ENCODE measurements around the gene ADAMTSL5.
"Not testable (repeated sequence)": the region's sequence is repeated elsewhere in the genome, so short reads cannot be mapped to it uniquely, and the experiment has no call there.

Gene ADAMTSL5, protein sequence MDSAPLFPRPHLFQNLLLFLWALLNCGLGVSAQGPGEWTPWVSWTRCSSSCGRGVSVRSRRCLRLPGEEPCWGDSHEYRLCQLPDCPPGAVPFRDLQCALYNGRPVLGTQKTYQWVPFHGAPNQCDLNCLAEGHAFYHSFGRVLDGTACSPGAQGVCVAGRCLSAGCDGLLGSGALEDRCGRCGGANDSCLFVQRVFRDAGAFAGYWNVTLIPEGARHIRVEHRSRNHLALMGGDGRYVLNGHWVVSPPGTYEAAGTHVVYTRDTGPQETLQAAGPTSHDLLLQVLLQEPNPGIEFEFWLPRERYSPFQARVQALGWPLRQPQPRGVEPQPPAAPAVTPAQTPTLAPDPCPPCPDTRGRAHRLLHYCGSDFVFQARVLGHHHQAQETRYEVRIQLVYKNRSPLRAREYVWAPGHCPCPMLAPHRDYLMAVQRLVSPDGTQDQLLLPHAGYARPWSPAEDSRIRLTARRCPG

DNA sequence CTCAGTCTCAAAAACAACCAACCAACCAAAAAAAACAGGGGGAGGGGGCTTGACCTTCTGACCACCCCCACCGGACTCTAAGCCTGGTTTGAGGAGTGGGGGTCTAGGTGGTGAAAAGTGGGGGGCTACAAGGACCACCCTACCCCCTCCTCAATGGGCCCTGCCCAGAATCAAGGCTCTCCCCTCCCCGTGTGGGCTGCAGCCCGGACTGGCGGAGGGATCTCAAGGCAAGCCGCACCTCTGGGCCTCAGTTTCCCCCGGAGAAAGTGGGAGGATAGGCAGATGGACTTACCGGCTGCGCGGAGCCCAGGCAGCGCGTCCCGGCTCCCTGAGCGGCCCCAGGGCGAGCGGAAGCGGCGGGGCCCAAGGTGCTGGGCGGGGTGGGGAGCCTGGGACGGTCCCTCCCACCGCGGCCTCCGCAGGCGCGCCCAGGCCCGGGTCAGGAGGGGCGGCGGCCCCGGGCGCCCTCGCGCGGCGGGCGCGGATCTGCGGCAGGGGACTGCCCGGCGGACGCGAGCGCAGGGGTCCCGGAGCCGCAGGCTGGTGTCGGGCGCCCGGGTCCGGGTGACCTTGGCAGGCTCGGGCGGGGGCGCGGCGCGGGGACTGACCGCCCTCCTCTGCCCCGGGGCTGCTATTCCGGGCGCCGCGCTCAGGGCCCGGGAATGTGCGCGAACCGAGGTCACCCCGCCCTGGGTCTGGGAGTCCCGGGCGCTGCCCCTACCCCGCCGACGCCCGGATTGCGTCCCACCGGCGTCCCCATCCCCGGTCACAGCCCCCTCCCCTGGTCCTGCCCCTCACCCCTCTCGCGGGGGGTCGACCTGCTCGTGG is at the start of gene ADAMTSL5:
Gene ADAMTSL5 (minus strand): TSS at position 349 of the 828 bp plus-strand sequence. CDS start 2,076 bp downstream, outside the sequence.
- DNase-seq = peak; percentile 67

DNA sequence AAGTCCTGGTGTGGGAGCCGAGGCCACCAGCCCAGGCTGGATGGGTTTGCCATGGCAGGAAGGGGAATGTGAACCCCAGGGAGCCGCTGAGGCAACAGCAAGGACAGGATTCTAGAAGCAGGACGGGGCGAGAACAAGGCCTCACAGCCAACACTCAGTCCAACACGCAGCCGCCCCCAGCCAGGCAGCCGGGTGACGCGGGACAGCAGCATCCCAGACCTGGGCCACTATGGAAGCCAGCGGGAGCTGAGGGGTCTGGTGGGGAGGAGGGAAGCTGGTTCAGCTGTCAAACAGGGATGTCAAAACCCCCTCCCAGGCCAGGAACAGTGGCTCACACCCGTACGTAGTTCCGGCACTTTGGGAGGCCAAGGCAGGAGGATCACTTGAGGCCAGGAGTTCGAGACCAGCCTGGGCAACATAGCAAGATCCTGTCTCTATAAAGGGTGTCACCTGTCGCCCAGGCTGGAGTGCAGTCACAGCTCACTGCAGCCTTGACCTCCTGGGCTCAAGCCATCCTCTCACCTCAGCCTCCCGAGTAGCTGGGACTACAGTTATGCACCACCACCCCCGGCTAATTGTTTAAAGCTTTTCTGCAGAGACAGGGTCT is 48.5 kb upstream of the ADAMTSL5 start:
- DNase-seq = no peak

DNA sequence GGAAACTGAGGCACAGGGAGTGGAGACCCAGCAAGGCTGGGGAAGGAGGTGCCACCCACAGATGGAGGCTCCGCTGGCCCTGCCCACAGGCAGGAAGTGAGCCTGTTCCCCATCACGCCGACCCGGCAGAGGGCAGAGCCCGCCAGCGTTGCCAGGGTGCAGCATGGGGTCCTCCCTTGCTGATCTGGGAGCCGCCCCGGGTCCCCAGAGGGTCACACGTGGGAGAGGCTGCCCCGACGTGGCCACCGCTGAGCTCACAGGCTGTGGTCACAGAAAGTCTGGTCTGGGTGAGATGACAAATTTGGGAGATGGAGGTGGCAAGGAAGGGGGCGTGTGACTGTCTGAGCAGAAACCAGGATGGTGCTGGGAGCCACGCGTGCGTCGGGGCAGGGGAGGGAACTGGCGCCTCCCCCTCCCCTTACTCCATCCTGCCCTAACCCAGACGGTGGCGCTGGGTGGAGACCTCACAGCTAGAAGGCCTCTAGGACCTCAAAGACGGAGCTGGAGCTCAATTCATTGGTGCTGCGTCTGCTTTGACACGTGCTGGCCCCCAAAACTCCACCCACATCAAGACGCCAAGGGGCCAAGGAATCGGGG is 47.6 kb upstream of the ADAMTSL5 start:
- DNase-seq = no peak

DNA sequence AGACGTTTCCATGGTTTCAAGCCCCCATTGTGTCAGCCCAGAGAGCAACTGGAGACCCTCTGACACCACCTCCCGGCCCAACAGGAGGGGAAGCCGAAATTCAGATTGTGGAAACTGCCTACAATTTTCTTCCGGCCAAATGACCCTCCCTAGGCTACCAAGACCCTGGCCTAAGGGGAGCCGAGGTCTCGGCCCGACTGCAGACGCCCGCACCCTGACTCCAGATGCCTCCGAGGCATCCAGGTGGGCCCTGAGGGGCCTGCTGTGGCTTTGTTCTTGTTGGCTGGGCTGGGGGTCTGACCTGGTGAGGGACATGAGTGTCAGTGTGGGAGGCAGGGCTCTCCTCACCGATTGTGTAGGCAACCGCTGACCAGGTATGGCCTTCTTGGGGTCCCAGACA is 45.7 kb upstream of the ADAMTSL5 start:
- DNase-seq = no peak

DNA sequence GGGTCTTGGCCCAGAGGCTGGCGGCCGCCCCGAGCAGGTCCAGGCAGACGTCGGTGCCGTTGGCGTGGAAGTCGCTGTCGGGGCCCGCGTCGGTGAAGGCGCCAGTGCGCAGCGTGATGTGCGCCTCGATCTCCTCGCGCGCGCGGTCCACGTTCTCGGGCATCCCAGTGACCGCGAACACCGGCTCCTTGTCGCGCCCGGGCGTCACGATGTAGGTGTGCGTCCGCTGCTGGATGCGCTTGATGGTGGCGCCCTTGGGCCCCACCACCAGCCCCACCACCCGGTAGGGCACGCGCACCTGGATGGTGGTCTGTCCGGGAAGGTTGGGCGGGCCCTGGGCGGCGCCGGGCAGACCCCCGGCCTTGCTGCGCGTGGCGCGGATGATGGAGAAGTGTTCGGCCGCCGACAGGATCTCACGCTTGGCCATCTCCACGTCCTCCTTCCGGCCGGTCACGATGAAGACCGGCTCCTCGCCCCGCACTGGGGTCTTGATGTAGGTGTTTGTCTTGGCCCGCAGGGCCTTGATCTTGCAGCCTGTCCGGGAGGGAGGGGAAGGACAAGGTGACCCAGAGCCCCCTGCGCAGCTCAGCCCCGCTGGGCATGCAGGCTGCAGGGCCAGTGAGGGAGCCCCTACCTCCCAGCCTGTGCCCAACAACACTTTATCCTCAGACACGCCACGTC is 43.7 kb upstream of the ADAMTSL5 start:
- DNase-seq = no peak

DNA sequence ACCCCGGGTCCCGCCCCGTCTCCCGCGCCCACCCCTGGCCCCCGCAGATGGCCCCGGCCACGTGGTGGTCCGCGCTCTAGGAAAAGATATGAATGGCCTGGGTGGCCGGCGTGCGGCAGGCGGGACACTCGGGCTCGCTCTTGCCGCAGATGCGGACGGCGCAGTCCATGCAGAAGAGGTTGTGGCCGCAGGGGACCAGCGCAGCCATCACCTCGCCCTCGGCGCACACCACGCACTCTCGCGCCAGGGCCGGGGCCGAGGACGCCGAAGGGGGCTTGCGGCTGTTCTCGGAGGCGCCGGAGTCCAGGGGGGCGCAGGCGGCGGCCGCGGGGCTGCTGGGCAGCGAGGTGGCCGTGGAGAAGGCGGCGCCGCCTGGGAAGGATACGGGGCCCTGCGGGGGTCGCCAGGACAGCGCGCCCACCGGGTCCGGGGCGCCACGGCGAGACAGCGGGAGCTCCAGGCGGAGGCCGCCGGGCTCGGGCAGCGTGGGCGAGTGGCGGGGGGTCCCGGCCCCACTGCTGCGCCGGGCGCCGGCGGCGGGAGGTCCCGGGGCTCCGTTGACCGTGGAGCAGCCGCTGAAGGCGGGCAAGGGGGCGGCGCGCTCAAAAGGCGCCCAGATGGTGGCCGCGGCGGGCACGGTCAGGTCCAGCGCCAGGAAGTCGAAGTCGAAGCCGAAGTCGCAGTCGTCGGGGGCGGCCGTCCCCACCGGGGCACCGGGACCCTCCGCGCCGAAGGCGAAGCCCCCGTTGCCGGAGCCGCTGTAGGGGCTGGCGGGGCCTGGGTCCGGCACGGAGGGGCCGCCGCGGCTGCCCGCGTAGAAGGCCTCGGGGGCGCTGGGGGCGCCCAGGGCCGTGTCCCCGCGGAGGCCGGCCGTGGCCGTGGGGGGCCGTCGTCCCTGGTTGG is 42.9 kb upstream of the ADAMTSL5 start:
- no peak for DNase-seq

DNA sequence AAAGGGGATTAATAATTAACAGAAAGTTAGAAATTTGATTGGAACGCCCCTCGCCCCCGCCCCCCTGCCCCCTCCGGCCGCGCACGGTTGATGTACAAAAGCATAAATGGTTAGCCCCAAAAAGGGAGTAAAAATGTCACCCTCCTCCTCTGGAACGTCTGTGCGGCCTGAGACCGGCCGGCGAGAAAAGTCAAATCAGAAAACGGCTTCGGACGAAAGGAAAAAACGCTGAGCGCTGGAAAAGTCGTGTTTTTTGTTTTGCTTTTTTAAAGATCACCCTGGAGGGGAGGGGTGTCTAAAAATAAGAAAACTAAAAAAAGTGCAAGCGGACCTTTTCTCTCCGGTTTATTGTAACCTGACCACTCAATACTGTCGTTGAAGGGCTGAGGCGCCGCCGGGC is 42.1 kb upstream of the ADAMTSL5 start:
- no peak for DNase-seq

DNA sequence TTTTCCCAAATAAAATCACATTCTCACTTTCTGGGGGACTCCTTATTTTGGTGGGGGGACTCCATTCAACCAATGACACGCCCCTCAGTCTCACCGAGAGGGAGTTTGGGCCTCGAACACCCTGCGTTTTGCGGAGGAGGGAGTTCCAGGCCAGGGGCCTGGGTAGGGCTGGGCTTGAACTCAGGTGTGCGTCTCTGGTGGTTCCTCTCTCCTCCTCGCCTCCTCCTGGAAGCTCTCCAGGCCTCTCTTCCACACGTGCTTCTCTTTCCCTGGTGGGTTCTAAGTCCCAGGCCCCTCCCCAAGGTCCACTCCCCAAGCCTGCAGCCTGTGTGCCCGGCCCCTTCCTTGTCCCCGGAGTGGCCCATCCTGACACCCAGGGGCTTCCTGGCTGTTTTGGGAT is 40.6 kb upstream of the ADAMTSL5 start:
- no peak for DNase-seq

DNA sequence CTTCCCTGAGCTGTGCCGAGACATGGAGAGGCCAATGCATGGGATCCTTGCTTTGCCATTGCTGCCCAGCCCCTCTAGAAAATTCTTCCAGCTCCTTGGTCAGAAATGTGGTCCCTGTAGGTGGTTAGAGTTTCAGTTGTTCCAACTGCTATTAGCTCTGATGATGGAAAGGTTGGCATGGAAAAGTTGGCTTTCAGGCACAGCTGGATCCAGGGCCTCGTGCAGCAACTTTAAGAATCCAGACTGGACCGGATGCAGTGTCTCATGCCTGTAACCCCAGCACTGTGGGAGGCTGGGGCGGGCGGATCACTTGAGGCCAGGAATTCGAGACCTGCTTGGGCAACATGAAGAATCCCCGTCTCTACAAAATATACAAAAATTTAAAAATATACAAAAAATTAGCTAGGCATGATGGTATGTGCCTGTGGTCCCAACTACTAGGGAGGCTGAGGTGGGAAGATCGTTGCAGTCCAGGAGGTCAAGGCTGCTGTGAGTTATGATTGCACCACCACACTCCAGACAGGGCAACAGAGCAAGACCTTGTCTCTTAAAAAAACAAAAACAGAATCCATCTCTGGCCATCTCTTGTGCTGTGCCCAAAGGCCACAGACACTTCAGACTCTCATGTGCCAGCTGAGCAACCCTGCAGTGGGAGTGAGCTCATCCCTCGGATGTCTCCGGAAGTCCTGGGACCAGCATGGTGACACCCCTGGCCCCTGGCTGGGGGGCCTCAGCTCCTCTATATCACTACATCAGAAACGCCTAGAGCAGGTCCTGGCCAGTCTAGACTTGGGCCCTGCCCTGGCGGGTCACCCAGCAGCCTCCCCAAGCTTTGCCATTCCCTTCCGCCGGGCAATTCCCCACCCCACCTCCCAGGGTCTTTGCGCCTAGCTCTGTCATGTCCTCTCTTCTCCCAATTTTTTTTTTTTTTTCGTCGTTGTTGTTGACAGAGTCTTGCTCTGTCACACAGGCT is 38.5 kb upstream of the ADAMTSL5 start:
- no peak for DNase-seq

DNA sequence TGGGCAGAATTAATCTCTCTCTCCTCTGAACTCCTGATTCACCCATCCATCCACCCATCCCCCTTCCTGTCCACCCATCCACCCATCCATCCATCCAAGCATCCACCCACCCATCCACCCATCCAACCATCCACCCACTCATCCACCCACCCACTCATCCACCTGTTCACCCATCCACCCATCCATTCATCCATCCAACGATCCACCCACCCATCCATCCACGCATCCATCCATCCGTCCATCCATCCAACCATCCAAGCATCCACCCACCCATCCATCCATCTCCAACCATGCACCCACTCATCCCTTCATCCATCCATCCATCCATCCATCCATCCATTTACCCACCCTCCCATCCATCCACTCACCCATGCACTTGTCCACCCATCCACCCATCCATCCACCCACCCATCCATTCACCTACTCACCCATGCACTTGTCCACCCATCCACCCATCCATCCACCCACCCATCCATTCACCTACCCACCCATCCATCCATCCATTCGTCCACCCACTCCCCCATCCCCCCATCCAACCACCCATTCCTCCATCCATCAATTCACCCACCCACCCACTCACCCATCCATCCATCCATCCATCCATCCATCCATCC is 36.6 kb upstream of the ADAMTSL5 start:
- DNase-seq = no peak

DNA sequence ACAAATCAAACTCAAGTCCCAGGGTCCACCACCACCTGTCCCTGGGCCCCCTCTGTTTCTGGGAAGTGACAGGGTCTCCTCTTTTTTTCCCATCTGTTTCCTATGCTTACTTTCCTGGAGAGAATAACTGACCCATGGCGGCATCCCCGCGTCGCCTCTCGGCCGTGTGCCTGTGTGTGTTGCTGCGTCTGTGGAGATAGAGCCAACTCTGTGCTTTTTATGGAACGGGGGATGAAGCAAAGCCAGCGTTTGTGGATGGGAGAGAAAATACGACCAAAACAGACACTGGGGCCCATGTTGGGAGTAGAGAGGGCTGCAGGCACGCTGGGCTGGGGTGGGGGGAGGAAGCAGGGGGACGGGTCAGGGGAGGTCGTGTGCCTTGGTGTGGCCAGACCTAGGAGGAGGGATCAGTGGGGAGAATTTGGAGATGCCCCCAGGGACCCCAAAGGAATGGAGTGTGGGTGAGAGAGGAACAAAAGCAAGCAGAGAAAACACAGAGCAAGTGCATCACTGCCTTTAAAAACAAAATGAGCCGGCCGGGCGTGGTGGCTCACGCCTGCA is 27.6 kb upstream of the ADAMTSL5 start:
- no peak for DNase-seq

DNA sequence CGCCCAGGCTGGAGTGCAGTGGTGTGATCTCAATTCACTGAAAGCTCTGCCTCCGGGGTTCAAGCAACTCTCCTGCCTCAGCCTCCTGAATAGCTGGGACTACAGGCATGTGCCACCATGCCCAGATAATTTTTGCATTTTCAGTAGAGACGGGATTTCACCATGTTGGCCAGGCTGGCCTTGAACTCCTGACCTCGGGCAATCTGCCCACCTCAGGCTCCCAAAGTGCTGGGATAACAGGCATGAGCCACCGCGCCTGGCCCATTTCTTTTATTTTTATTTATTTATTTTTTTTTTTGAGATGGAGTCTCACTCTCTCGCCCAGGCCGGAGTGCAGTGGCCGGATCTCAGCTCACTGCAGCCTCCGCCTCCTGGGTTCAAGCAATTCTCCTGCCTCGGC is 26.9 kb upstream of the ADAMTSL5 start:
- DNase-seq = not testable (repeated sequence)

DNA sequence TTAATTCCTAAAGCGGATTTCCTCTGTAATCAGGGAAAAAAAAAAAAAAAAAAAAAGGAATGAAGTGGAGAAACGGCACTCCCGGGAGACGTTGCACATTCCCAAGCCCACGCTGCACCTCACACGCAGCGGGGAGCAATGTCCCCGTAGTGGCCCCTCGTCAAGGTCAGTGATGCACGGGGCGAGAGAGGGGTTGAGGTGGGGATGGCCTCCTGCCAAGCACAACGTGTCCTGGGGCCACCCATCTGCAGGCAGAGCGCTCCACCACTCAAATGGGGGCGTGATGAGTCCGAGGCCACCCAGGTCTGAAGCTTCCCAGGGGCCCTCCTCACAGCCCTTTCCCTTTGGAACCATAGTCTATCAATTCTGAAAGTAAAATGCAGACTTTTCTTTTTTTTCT is 26.2 kb upstream of the ADAMTSL5 start:
- DNase-seq = no peak

DNA sequence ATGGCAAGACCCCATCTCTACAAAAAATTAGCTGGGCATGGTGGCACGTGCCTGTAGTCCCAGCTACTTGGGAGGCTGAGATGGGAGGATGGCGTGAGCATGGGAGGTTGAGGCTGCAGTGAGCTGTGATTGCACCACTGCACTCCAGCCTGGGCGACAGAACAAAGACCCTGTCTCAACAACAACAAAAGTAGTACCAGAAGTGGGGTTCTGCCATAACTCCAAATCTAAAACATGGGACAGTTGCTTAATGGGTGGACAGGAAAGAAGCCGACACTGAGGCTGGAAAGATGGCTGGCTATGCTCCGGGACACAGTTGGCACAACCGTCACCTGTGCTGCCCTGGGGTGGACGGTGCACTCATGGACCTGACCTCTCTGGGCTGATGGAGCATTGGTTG is 22.9 kb upstream of the ADAMTSL5 start:
- not testable (repeated sequence) for DNase-seq

DNA sequence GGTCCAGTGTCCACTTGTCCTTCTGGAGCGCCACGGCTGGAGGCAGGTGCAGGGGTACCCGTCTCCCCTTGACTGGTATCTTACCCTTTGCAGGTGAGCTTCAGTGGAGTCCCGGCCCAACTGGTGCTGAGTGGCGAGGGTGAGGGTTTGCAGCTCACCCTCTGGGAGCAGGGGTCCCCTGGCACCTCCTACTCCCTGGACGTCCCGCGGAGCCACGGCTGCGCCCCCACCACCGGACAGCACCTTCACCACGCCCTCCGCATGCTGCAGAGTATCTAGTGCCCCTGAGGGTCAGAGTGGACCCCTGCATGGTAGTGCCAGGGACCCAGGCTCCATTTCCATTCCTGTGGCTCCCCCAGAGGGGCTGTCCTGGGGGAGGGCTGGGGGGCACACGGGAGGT is 22.2 kb upstream of the ADAMTSL5 start:
- no peak for DNase-seq

DNA sequence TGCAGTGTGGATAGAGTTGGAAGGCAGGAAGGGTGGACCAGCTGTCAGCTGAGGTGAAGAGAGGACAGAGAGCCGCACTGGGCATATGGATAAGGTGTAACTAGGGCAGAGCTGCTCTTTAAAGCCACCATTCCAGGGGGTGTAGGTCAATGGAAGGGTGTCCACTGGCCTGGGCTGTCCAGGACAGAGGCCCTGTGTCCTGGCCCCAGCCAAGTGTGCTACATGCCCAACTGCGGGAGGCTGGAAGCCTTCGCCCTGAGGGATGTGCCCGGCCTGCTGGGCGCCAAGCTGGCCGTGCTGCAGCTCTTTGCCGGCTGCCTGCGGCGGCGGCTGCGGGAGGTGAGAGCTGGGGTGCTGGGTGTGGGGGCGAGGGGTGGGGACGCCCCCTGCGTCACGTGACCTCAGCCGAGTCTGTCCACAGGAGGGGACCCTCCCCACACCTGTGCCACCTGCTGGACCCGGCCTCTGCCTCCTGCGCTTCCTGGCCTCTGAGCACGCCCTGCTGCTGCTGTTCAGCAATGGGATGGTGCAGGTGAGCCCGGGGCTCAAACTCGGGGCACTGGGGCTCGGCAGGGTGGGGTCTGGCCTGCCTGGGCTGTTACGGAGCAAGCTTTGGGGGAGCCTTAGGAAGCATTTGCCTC is 20.8 kb upstream of the ADAMTSL5 start:
- no peak for DNase-seq

DNA sequence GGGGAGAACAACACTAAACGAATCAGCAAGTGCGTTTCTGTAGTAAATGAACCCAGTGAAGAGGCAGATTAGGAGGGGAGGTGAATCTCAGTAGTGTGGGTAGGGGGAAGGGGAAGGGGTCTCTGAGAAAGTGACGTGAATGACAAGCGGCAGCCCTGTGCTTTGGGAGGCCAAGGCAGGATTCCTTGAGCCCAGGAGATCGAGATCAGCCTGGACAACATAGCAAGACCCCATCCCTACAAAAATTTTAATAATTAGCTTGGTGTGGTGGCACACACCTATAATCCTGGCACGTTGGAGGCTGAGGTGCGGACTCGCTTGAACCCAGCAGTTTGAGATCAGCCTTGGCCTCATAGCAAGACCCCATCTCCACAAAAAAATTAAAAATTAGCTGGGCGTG is 19.2 kb upstream of the ADAMTSL5 start:
- no peak for DNase-seq

DNA sequence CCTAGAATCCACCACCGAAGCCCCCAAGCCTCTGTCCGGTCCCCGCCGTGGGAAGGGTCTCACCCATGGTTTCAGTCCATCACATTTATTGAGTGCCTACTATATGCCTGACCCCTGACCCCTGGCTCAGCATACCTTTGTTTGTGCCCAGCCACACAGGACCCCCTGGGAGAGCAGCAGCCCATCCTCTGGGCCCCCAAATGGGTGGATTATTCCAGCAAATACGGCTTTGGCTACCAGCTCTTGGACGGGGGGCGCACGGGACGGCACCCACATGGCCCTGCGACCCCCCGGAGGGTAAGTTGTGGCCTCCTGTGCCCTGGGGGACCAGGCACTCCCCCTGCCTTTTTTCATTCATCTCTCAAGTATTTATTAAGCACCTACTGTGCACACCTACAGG is 18.8 kb upstream of the ADAMTSL5 start:
- DNase-seq = no peak

DNA sequence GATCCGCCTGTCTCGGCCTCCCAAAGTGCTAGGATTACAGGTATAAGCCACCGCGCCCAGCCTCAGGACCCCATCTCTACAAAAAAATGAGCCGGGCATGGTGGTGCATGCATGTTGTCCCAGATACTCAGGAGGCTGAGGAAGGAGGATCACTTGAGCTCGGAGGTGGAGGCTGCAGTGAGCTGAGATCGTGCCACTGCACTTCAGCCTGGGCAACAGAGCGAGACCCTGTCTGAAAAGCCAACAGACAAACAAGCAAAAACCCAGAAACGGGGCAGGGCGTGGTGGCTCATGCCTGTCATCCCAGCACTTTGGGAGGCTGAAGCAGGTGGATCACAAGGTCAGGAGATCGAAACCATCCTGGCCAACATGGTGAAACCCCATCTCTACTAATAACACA is 18.0 kb upstream of the ADAMTSL5 start:
- not testable (repeated sequence) for DNase-seq

Measured in CD4-positive, alpha-beta T cell treated with Interleukin-17A for 1 hour (primary cell).